A172 (cell line): ENCODE data around the gene DNMT1. TPM values are rescaled to one million over a fixed set of nuclear protein-coding genes. Genes with fewer than 3 reads are reported as not detected.

Source experiments
- DNase-seq: peaks from one replicate; pipeline ENCODE4 v3.0.0-alpha.2; 2015; ENCODE audit warnings: low spot score
- total RNA-seq: library from RNA; depleted of rRNA; stranded (reverse); fragments of >200 nt; shearing (Covaris generic); gene quantifications from 2 replicates; pipeline ENCODE4 v1.2.3, GENCODE V29; 2014

Gene DNMT1
- total RNA-seq, 1 experiment from 2014 or later: 132 TPM

- DNase-seq: no peak
Observed at GRCh38 chr19:10113964-10114650, 80.6 kb downstream of the DNMT1 start.

DNA sequence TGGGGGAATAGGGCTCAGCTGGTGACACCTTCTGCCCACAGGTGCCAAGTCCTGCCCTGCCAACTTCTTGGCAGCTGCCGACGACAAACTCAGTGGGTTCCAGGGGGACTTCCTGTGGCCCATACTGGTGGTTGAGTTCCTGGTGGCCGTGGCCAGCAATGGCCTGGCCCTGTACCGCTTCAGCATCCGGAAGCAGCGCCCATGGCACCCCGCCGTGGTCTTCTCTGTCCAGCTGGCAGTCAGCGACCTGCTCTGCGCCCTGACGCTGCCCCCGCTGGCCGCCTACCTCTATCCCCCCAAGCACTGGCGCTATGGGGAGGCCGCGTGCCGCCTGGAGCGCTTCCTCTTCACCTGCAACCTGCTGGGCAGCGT lies 81.2 kb downstream of the DNMT1 start:
- DNase-seq: no peak

- DNase-seq: no peak
Observed at GRCh38 chr19:10112895-10113591, 81.7 kb downstream of the DNMT1 start.

GRCh38 chr19:10112037-10112761 lies 82.6 kb downstream of the DNMT1 start:
- peak; percentile 38 for DNase-seq

- DNase-seq: no peak
Observed at GRCh38 chr19:10111405-10111811, 83.3 kb downstream of the DNMT1 start, which contains the start of gene P2RY11. Gene P2RY11, plus strand, starts transcription at chr19:10111693. Its CDS starts 29 bp downstream, at chr19:10111722.

DNA sequence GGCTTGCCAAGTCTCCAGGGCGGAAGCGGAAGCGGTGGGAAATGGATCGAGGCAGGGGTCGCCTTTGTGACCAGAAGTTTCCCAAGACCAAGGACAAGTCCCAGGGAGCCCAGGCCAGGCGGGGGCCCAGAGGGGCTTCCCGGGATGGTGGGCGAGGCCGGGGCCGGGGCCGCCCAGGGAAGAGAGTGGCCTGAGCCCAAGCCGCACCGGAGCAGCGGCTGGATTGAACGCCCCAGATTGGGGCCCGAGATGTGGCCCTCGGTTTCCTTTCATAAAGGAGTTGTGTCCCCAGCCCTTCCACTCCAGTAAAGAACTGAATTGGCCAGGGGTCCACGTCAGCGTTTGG lies 83.8 kb downstream of the DNMT1 start:
- no peak for DNase-seq

DNA sequence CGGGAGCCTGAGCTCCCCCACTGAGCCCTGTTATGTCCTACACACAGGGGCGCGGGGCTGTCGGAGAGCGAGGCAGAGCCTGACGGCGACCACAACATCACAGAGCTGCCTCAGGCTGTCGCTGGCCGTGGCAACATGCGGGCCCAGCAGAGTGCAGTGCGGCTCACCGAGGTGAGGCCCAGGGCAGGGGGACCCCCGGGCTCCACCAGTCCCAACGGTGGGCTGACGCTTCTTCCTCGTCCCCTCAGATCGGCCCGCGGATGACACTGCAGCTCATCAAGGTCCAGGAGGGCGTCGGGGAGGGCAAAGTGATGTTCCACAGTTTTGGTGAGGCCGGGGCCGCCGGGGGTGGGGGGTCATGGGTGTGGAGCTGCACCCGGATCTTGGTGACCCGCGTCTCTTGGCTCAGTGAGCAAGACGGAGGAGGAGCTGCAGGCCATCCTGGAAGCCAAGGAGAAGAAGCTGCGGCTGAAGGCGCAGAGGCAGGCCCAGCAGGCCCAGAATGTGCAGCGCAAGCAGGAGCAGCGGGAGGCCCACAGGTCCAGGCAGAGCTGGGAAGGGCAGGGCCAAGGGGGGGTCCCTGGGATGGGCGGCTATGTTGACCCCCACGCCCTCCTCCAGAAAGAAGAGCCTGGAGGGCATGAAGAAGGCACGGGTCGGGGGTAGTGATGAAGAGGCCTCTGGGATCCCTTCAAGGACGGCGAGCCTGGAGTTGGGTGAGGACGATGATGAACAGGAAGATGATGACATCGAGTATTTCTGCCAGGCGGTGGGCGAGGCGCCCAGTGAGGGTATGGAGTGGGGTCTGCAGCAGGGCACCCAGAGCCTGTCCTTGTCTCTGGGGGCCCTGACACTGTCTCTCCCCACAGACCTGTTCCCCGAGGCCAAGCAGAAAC lies 84.4 kb downstream of the DNMT1 start:
- DNase-seq: no peak

GRCh38 chr19:10109528-10109927 lies 85.2 kb downstream of the DNMT1 start:
- no peak for DNase-seq

- no peak for DNase-seq
Observed at GRCh38 chr19:10107817-10108367, 86.9 kb downstream of the DNMT1 start.

DNA sequence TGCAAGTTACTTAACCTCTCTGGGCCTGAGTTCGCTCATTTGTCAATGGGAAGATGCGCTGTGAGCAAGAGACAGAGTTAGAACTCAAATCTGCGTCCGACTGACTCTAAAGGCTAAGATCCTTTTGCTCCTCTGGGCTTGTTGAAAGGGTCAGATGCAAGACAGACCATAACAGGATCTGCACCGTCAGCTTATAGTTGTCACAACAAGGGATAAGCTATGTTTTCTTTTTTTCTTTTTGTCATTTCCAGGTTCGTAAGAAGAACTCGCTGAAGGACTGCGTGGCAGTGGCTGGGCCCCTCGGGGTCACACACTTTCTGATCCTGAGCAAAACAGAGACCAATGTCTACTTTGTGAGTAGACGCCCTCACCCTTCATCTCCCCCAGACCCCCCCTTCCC lies 87.5 kb downstream of the DNMT1 start:
- DNase-seq: no peak

- peak; percentile 97 for DNase-seq
Observed at GRCh38 chr19:10106100-10106936, 88.4 kb downstream of the DNMT1 start, which contains the start of gene PPAN. Gene PPAN, plus strand, starts transcription at chr19:10106362. Its CDS starts 33 bp downstream, at chr19:10106395.

GRCh38 chr19:10105509-10106099 lies 89.1 kb downstream of the DNMT1 start:
- no peak for DNase-seq

DNA sequence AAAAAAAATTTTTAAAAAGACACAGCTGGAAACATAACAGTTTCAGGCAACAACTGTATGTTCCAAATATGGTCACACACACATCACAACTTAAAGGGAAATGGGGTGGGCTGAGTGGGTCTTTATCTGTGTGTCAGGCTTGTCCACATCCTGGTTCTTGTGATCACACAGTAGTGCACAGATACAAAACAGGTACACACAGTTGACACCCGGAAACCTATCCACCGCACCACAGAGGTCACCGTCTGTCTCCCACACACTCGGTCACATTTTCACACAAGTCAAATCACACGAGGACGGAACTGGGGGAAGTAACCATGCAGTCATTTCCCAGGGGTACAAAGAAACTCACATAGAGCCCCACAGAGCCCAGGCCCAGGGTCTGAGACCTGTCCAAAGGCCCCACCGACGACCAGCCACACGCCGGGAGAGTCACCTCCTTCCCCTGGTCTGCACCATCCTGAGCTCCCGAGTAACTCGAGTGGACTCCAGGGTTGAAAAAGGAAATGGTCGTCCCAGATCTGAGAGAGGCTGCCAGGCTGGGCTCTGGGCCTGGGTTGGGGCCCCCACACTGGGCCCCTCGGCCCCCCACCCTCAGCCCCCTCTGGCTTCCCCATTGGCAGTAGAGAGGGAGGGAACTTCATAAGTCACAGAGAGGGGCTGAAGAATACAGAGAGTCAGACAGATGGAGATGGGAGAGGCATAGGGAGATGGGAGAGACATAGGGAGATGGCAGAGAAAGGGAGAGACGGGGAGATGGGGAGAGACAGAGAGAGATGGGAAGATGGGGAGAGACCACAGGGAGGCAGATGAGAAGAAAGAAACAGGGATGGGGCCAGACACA lies 89.9 kb downstream of the DNMT1 start:
- no peak for DNase-seq

GRCh38 chr19:10104130-10104513 lies 90.6 kb downstream of the DNMT1 start:
- DNase-seq: no peak

DNA sequence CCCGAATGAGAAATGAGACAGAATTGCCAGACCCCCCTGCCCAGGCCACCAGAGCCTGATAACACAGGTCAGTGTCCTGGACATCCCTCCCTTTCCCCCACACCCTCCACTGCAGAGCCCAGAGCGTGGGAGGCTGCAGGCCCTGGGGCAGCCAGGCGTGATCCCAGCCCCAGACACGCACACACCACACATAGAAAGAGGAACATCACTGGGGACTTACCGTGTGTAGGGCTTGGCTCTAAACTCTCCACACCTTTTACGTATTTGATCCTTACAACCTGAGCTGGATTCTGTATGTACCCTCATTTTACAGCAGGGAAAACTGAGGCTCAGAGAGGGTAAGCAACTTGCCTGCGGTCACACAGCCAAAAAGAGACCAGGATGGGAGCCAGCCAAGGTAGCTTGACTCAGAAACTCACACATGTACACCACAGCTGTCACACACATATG lies 91.9 kb downstream of the DNMT1 start:
- no peak for DNase-seq

DNA sequence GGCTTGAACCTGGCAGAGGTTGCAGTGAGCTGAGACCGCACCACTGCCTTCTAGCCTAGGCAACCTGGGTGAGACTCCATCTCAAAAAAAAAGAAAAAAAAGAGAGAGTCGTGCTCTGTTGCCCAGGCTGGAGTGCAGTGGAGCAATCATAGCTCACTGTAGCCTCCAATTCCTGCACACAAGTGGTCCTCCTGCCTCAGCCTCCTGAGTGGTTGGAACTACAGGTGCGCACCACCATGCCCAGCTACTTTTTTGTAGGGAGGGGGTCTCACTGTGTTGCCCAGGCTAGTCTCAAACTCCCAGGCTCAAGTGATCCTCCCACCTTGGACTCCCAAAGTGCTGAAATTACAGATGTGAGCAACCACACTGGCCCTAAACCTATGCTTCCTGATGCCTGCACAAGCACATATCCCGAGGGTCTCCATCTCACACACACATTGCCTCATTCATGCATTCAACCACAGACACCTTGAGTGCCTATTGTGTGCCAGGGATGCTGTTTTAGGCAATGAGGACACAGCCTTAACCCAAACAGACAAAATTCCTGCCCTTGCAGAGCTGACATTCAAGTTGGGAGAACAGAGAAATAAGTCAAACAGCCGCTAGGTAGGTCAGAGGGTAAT lies 94.5 kb downstream of the DNMT1 start:
- no peak for DNase-seq

DNA sequence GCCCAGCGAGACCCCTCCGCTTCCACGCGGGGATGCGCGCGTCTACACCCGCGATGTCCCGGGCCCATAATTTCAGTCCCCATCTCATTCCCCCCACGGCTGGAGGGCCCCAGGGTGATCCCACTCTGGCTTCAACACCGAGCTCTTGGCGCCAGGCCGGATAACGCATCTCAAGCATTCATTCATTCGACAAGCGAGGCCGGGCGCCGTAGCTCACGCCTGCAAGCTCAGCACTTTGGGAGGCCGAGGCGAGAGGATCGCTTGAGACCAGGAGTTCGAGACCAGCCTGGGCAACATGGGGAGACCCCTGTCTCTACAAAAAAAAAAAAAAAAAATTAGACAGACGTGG lies 98.2 kb downstream of the DNMT1 start:
- no peak for DNase-seq

DNA sequence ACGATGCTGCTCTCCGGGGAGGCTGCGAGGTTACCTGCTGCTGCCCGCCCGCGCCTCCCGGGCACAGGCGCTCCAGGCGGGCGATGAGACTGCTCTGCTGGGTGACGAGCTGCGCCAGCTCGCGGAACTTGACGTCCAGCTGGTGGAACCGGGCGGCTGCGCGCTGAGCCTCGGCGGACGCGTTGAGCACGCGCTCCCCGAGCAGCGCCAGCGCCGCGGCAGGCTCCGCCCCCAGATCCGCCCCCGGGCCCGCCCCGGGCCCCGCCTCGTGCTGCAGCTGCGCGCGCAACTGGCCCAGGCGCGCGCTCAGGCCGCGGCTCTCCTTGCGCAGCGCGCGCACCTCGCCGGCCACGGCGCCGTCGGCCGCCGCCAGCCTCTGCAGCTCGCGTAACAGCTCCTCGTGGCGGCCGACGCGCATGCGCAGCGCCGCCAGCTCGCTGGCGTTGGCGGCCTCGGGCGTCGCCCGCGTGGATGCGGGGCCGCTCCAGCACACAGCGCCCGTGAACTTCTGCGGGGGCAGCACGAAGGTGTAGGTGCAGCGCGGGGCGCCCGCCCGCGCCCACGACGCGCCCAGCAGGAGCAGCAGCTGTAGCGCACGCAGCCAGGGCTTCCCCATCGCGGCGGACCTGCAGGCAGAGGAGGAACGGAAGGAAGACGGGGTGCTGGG lies 98.7 kb downstream of the DNMT1 start:
- DNase-seq: peak; percentile 69
